ENCODE measurements around the gene MYOM1.
"Not testable (repeated sequence)": the region's sequence is repeated elsewhere in the genome, so short reads cannot be mapped to it uniquely, and the experiment has no call there.

MYOM1 gene

GRCh38 chr18:3073353-3073752, 146.4 kb downstream of the MYOM1 start:
- not testable (repeated sequence) for DNase-seq

- no peak for DNase-seq
Measured at GRCh38 chr18:3071676-3072075, 148.1 kb downstream of the MYOM1 start.

- DNase-seq: no peak
Measured at GRCh38 chr18:3069671-3070433, 149.9 kb downstream of the MYOM1 start.

- no peak for DNase-seq
Measured at GRCh38 chr18:3067722-3068121, 152.0 kb downstream of the MYOM1 start.

GRCh38 chr18:3067165-3067661, 152.6 kb downstream of the MYOM1 start:
- no peak for DNase-seq

- no peak for DNase-seq
Measured at GRCh38 chr18:3066341-3067110, 153.2 kb downstream of the MYOM1 start.

- DNase-seq: not testable (repeated sequence)
Measured at GRCh38 chr18:3063766-3064165, 156.0 kb downstream of the MYOM1 start.

- DNase-seq: peak; percentile 59
Measured at GRCh38 chr18:3062798-3063680, 156.7 kb downstream of the MYOM1 start.

- DNase-seq: no peak
Measured at GRCh38 chr18:3061581-3062312, 158.0 kb downstream of the MYOM1 start.

- DNase-seq: no peak
Measured at GRCh38 chr18:3060667-3061580, 158.8 kb downstream of the MYOM1 start.

GRCh38 chr18:3059272-3059671, 160.5 kb downstream of the MYOM1 start:
- no peak for DNase-seq

GRCh38 chr18:3058328-3059191, 161.2 kb downstream of the MYOM1 start:
- no peak for DNase-seq

GRCh38 chr18:3057526-3057925, 162.2 kb downstream of the MYOM1 start:
- no peak for DNase-seq

GRCh38 chr18:3056311-3056710, 163.5 kb downstream of the MYOM1 start:
- DNase-seq: no peak

- no peak for DNase-seq
Measured at GRCh38 chr18:3055816-3056215, 164.0 kb downstream of the MYOM1 start.

GRCh38 chr18:3055186-3055728, 164.5 kb downstream of the MYOM1 start:
- DNase-seq: no peak

GRCh38 chr18:3054780-3055179, 165.0 kb downstream of the MYOM1 start:
- no peak for DNase-seq

GRCh38 chr18:3054214-3054613, 165.6 kb downstream of the MYOM1 start:
- DNase-seq: no peak

GRCh38 chr18:3053081-3053480, 166.7 kb downstream of the MYOM1 start:
- DNase-seq: no peak

GRCh38 chr18:3052411-3052758, 167.4 kb downstream of the MYOM1 start:
- DNase-seq: no peak
